Measurements from ENCODE around the gene MCUB. TPM values are rescaled to one million over a fixed set of nuclear protein-coding genes. Genes with fewer than 3 reads are reported as not detected.

The MCUB gene
- total and polyA plus RNA-seq, 7 donors, result 4.2 to 18.0 (median 8.2) TPM

GRCh38 chr4:109648266-109648996 is 88.4 kb downstream of the MCUB start:
- no peaks in the 10 kb centered on the region for H3K4me1 ChIP-seq
- TF ChIP-seq, protein P1, sequence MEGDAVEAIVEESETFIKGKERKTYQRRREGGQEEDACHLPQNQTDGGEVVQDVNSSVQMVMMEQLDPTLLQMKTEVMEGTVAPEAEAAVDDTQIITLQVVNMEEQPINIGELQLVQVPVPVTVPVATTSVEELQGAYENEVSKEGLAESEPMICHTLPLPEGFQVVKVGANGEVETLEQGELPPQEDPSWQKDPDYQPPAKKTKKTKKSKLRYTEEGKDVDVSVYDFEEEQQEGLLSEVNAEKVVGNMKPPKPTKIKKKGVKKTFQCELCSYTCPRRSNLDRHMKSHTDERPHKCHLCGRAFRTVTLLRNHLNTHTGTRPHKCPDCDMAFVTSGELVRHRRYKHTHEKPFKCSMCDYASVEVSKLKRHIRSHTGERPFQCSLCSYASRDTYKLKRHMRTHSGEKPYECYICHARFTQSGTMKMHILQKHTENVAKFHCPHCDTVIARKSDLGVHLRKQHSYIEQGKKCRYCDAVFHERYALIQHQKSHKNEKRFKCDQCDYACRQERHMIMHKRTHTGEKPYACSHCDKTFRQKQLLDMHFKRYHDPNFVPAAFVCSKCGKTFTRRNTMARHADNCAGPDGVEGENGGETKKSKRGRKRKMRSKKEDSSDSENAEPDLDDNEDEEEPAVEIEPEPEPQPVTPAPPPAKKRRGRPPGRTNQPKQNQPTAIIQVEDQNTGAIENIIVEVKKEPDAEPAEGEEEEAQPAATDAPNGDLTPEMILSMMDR (IDR thresholded peaks at IDR 0.05), result no peak
- TF ChIP-seq EP300 (IDR thresholded peaks at IDR 0.05), result no peak
- TF ChIP-seq POLR2AphosphoS5 (IDR thresholded peaks at IDR 0.05), result no peak
- TF ChIP-seq POLR2A (IDR thresholded peaks at IDR 0.05), result no peak
- no peak for DNase-seq
- H3K27ac ChIP-seq, result no peak overlapping the region
- no peaks in the 10 kb centered on the region for H3K36me3 ChIP-seq
- H3K4me3 ChIP-seq, result no peak overlapping the region
- 58 to 78% methylated on average over 5 of the region's 5 CpGs for WGBS, 2 donors
- peaks cover 0 to 8% (median 3%) of the 10 kb centered on the region in 4 donors for H3K9me3 ChIP-seq
- no peaks in the 10 kb centered on the region for H3K27me3 ChIP-seq
- intact Hi-C loops (cut with DNase I), result no loop called here

GRCh38 chr4:109648997-109649575 is 89.0 kb downstream of the MCUB start:
- Histone ChIP-seq H3K4me3 (no peak overlapping the region), H3K4me1 (no peaks in the 10 kb centered on the region), H3K9me3 (peaks cover 0 to 8% (median 3%) of the 10 kb centered on the region in 4 donors), H3K27ac (no peak overlapping the region), H3K36me3 (no peaks in the 10 kb centered on the region), H3K27me3 (no peaks in the 10 kb centered on the region)
- 72 to 86% methylated on average over 2 of the region's 2 CpGs for WGBS, 2 donors
- DNase-seq, result no peak
- intact Hi-C loops (cut with DNase I), result no loop called here
- TF ChIP-seq, protein P1 (IDR thresholded peaks at IDR 0.05), result no peak
- TF ChIP-seq POLR2A (IDR thresholded peaks at IDR 0.05) (no peak), POLR2AphosphoS5 (IDR thresholded peaks at IDR 0.05) (no peak), EP300 (IDR thresholded peaks at IDR 0.05) (no peak)

GRCh38 chr4:109649872-109650271 is 89.8 kb downstream of the MCUB start:
- 89 to 96% methylated on average over 1 of the region's 1 CpG for WGBS, 2 donors
- Histone ChIP-seq H3K4me1 (no peaks in the 10 kb centered on the region), H3K27ac (no peak overlapping the region), H3K36me3 (no peaks in the 10 kb centered on the region), H3K9me3 (peaks cover 0 to 8% (median 3%) of the 10 kb centered on the region in 4 donors), H3K4me3 (no peak overlapping the region), H3K27me3 (no peaks in the 10 kb centered on the region)
- no peak for DNase-seq
- intact Hi-C loops (cut with DNase I), result no loop called here
- TF ChIP-seq, protein P1 (IDR thresholded peaks at IDR 0.05), result no peak
- TF ChIP-seq POLR2A (IDR thresholded peaks at IDR 0.05), result no peak
- TF ChIP-seq POLR2AphosphoS5 (IDR thresholded peaks at IDR 0.05), result no peak
- no peak for TF ChIP-seq EP300 (IDR thresholded peaks at IDR 0.05)

GRCh38 chr4:109655396-109655795 is 95.3 kb downstream of the MCUB start:
- no peaks in the 10 kb centered on the region for H3K27me3 ChIP-seq
- H3K27ac ChIP-seq, result no peak overlapping the region
- H3K36me3 ChIP-seq, result no peaks in the 10 kb centered on the region
- peaks cover 0 to 8% (median 3%) of the 10 kb centered on the region in 4 donors for H3K9me3 ChIP-seq
- H3K4me1 ChIP-seq, result no peaks in the 10 kb centered on the region
- H3K4me3 ChIP-seq, result no peak overlapping the region
- DNase-seq, result no peak
- no peak for TF ChIP-seq POLR2AphosphoS5 (IDR thresholded peaks at IDR 0.05)
- no peak for TF ChIP-seq EP300 (IDR thresholded peaks at IDR 0.05)
- TF ChIP-seq, protein P1 (IDR thresholded peaks at IDR 0.05), result no peak
- no peak for TF ChIP-seq POLR2A (IDR thresholded peaks at IDR 0.05)
- WGBS, 2 donors, result 76 to 79% methylated on average over 6 of the region's 6 CpGs
- intact Hi-C loops (cut with DNase I), result no loop called here
